K562 (cell line): ENCODE data around the gene RTBDN. TPM values are rescaled to one million over a fixed set of nuclear protein-coding genes. Genes with fewer than 3 reads are reported as not detected.

Source experiments
- BMI1 ChIP-seq: fragments of 150-350 bp; IDR thresholded peaks from 2 replicates; pipeline ENCODE4 v1.6.1; 2014; ENCODE audit warnings: low read length
- CHD2 ChIP-seq: IDR thresholded peaks from 2 replicates; pipeline ENCODE4 v1.6.1; 2011; ENCODE audit warnings: low read depth, low read length
- DLX4 ChIP-seq: fragments of 250-450 bp; sonication (Bioruptor Pico); IDR thresholded peaks from 2 replicates; pipeline ENCODE4 v1.6.1; 2021; ENCODE audit warnings: mild to moderate bottlenecking
- ETS1 ChIP-seq: conservative IDR thresholded peaks from 2 replicates; pipeline ENCODE4 v1.6.1; 2011; ENCODE audit warnings: low read depth, mild to moderate bottlenecking, low read length; ENCODE audit not compliant: control insufficient read depth
- HDAC6 ChIP-seq: IDR thresholded peaks from 2 replicates; pipeline ENCODE4 v1.6.1; 2012; ENCODE audit warnings: low read depth, mild to moderate bottlenecking, control low read depth, inconsistent platforms, low read length, moderate library complexity
- MYNN ChIP-seq, 2 experiments: sonication (generic); formaldehyde crosslinking in 1 of 2; IDR thresholded peaks; 2 replicates each; pipeline versions ENCODE4 v1.5.0 to v1.6.1; 2016 to 2020; ENCODE audit warnings: antibody characterized with exemption in 1 of 2, missing genetic modification reagents in 1 of 2
- NCOR1 ChIP-seq: fragments of 450-650 bp; IDR thresholded peaks from 2 replicates; pipeline ENCODE4 v1.6.1; 2016; ENCODE audit warnings: mild to moderate bottlenecking, moderate library complexity
- PPARD ChIP-seq: fragments of 250-450 bp; sonication (Bioruptor Pico); IDR thresholded peaks from 2 replicates; pipeline ENCODE4 v1.8.0; 2022; ENCODE audit warnings: inconsistent platforms, mild to moderate bottlenecking, moderate library complexity
- PURB ChIP-seq: sonication (generic); formaldehyde crosslinking; IDR thresholded peaks from 2 replicates; pipeline ENCODE4 v1.9.0; 2021; ENCODE audit warnings: low read depth, mild to moderate bottlenecking, missing genetic modification reagents
- RCOR1 ChIP-seq, 2 experiments: IDR thresholded peaks; 2 replicates each; pipeline ENCODE4 v1.6.1; 2012; ENCODE audit warnings: low read depth in 2 of 2, low read length in 2 of 2, borderline replicate concordance in 1 of 2, improper control_type of control experiment in 1 of 2
- RERE ChIP-seq: sonication (generic); formaldehyde crosslinking; IDR thresholded peaks from 2 replicates; pipeline ENCODE4 v1.8.0; 2023; ENCODE audit warnings: missing genetic modification reagents, mild to moderate bottlenecking, borderline replicate concordance
- RNF2 ChIP-seq: sonication (generic); IDR thresholded peaks from 2 replicates; pipeline ENCODE4 v1.6.1; 2016
- SETDB1 ChIP-seq: IDR thresholded peaks from one replicate; pipeline ENCODE4 v1.6.1; 2012; ENCODE audit warnings: low read length, control low read depth, inconsistent platforms
- TCF7 ChIP-seq: sonication (generic); IDR thresholded peaks from 2 replicates; pipeline ENCODE4 v1.6.1; 2016; ENCODE audit warnings: antibody characterized with exemption, borderline replicate concordance
- TEAD2 ChIP-seq: fragments of 450-650 bp; IDR thresholded peaks from 2 replicates; pipeline ENCODE4 v1.6.1; 2016; ENCODE audit warnings: missing genetic modification characterization, control low read depth, missing compliant biosample characterization
- USF2 ChIP-seq: sonication (generic); formaldehyde crosslinking; IDR thresholded peaks from 2 replicates; pipeline ENCODE4 v1.5.0; 2020; ENCODE audit warnings: missing genetic modification reagents
- ZBTB9 ChIP-seq: fragments of 450-650 bp; formaldehyde crosslinking; IDR thresholded peaks from 2 replicates; pipeline ENCODE4 v1.4.0; 2020; ENCODE audit warnings: mild to moderate bottlenecking, moderate library complexity
- ZNF316 ChIP-seq: fragments of 450-650 bp; IDR thresholded peaks from 2 replicates; pipeline ENCODE4 v1.6.1; 2016
- ZNF76 ChIP-seq: fragments of 250-450 bp; sonication (Bioruptor Pico); IDR thresholded peaks from 2 replicates; pipeline ENCODE4 v1.4.0; 2020; ENCODE audit warnings: mild to moderate bottlenecking, moderate library complexity, borderline replicate concordance
- polyA plus RNA-seq, 8 experiments: library from polyadenylated mRNA; depleted of rRNA in 4 of 8; stranded (reverse) in 5 of 8; unstranded in 3 of 8; fragments of >200 nt; fragmentation: Nextera tagmentation in 2 of 8; fragmentation: Illumina TruSeq in 1 of 8; extraction: Ambion mirVana in 2 of 8; extraction: Trizol in 1 of 8; gene quantifications; 2 replicates each; pipeline versions ENCODE4 v1.2.1 to v1.2.3, GENCODE V29; 2011 to 2014; ENCODE audit warnings: inconsistent platforms in 1 of 8, missing spikeins in 1 of 8
- total RNA-seq, 7 experiments: library from RNA; depleted of rRNA in 6 of 7; stranded (reverse); fragments of >200 nt in 6 of 7; fragmentation: Illumina TruSeq in 2 of 7; extraction: Trizol in 2 of 7; gene quantifications; 2 replicates each; pipeline versions ENCODE4 v1.2.1 to v1.2.3, GENCODE V29; 2011 to 2021; ENCODE audit warnings: low replicate concordance in 1 of 7
- TF ChIP-seq, protein P1 (sequence below): fragments of 450-650 bp; formaldehyde crosslinking; IDR thresholded peaks from 2 replicates; pipeline ENCODE4 v1.4.0; 2020; ENCODE audit warnings: mild to moderate bottlenecking

Gene RTBDN
- total and polyA plus RNA-seq, 9 of the 15 experiments (the other 6 are each of a cell fraction or from before 2014, with no cell fraction given): 0.20 to 2.3 (median 0.72) TPM; not detected in 1

- TF ChIP-seq, protein P1, sequence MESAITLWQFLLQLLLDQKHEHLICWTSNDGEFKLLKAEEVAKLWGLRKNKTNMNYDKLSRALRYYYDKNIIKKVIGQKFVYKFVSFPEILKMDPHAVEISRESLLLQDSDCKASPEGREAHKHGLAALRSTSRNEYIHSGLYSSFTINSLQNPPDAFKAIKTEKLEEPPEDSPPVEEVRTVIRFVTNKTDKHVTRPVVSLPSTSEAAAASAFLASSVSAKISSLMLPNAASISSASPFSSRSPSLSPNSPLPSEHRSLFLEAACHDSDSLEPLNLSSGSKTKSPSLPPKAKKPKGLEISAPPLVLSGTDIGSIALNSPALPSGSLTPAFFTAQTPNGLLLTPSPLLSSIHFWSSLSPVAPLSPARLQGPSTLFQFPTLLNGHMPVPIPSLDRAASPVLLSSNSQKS (CRISPR knock-in tag): no peak
- TF ChIP-seq ETS1 (no peak), RCOR1 (IDR thresholded peaks at IDR 0.05; ENCODE audit: borderline replicate concordance in 1 of 2, low read depth in 2 of 2, low read length in 2 of 2) (no peak), USF2 (CRISPR knock-in tag) (no peak), PPARD (CRISPR knock-in tag) (no peak), TCF7 (no peak), TEAD2 (tag) (no peak), ZNF76 (no peak), RNF2 (no peak), SETDB1 (no peak), DLX4 (CRISPR knock-in tag) (no peak), CHD2 (no peak), ZNF316 (peak; percentile 84), MYNN (IDR thresholded peaks at IDR 0.05) (no peak), MYNN (CRISPR knock-in tag; IDR thresholded peaks at IDR 0.05) (no peak), BMI1 (no peak), PURB (CRISPR knock-in tag) (no peak), HDAC6 (no peak), NCOR1 (no peak), ZBTB9 (CRISPR knock-in tag) (no peak), RERE (CRISPR knock-in tag) (no peak)
Measured at GRCh38 chr19:12856653-12857052, 22.3 kb upstream of the RTBDN start (continued).
